ENCODE data around the gene KRT9. TPM values are rescaled to one million over a fixed set of nuclear protein-coding genes. Genes with fewer than 3 reads are reported as not detected.

The KRT9 gene
- total and polyA plus RNA-seq, 12 donors = 0.14 to 2.1 (median 0.46) TPM; not detected in 8

DNA sequence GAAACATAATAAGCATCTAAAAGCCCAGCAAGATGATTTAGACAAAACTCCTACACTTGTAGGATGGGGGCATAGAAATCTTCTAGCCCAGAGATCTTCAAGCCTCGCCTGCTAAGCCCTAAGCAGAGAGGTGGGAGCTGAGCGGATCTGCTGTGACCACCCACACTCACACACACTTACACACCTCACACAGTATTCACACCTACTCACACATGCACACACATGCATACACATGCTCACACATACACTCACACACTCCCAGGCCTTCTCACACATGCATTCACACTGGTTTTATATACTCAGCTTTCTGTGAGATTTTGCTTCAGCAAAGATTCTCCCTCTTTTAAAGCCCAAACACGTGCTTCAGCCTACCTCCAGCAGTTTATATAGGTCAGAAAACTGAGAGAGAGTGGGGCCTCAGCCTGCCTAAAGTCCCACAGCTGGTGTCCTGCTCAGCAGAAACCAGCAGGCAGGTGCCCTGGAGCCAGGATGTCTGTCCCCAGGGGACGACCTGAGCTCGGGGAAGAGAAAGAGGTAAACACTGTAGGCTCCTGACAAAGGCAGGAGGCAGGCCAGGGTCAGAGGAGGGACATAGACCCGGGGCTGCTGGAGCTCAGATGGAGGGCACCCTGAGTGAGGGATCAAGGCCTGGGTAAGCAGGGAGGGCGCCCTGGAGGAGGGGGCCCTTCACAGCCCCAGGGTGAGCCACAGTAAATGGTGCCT lies 31.7 kb downstream of the KRT9 start:
- Histone ChIP-seq H3K4me1 (replicated peaks in 1 of 2) (no peaks in the 10 kb centered on the region), H3K36me3 (replicated peaks in 1 of 2) (no peaks in the 10 kb centered on the region), H3K9me3 (replicated peaks in 1 of 3) (no peaks in the 10 kb centered on the region), H3K27ac (no peak overlapping the region), H3K27me3 (no peaks in the 10 kb centered on the region), H3K4me3 (no peak overlapping the region)
- intact Hi-C loops (cut with DNase I) = no loop called here
- WGBS, 4 donors = 70 to 75% (median 72%) methylated on average over 7 of the region's 7 CpGs
- DNase-seq = no peak
- no peak for TF ChIP-seq POLR2A (IDR thresholded peaks at IDR 0.05)
- TF ChIP-seq, protein P1, sequence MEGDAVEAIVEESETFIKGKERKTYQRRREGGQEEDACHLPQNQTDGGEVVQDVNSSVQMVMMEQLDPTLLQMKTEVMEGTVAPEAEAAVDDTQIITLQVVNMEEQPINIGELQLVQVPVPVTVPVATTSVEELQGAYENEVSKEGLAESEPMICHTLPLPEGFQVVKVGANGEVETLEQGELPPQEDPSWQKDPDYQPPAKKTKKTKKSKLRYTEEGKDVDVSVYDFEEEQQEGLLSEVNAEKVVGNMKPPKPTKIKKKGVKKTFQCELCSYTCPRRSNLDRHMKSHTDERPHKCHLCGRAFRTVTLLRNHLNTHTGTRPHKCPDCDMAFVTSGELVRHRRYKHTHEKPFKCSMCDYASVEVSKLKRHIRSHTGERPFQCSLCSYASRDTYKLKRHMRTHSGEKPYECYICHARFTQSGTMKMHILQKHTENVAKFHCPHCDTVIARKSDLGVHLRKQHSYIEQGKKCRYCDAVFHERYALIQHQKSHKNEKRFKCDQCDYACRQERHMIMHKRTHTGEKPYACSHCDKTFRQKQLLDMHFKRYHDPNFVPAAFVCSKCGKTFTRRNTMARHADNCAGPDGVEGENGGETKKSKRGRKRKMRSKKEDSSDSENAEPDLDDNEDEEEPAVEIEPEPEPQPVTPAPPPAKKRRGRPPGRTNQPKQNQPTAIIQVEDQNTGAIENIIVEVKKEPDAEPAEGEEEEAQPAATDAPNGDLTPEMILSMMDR (IDR thresholded peaks at IDR 0.05) = no peak

DNA sequence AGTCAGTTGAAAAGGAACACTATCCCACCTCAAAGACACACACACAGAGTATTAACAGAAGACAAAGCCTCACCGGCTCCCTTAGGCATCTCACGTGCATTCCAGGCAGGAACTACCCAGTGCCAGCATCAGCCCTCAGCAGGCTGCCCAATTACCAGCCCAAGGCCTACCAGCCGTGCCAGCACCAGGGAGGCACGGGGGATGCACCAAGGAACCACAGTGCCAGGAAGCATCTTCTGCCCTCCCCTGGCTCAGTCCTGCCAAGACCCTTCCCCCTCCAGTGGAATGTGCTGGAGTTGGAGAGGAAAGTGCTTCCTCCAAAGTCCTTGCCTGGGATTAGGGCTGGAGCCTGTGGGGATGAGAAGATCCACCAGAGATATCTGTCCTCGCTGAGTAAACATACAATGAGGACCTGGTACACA lies 32.8 kb downstream of the KRT9 start:
- WGBS, 4 donors = 86 to 92% (median 91%) methylated on average over 3 to 5 of the region's 5 CpGs
- Histone ChIP-seq H3K9me3 (replicated peaks in 1 of 3) (no peaks in the 10 kb centered on the region), H3K4me1 (replicated peaks in 1 of 2) (no peaks in the 10 kb centered on the region), H3K27me3 (no peaks in the 10 kb centered on the region), H3K36me3 (replicated peaks in 1 of 2) (no peaks in the 10 kb centered on the region), H3K27ac (no peak overlapping the region), H3K4me3 (no peak overlapping the region)
- intact Hi-C loops (cut with DNase I) = no loop called here
- DNase-seq = no peak
- TF ChIP-seq, protein P1 (IDR thresholded peaks at IDR 0.05) = no peak
- no peak for TF ChIP-seq POLR2A (IDR thresholded peaks at IDR 0.05)

DNA sequence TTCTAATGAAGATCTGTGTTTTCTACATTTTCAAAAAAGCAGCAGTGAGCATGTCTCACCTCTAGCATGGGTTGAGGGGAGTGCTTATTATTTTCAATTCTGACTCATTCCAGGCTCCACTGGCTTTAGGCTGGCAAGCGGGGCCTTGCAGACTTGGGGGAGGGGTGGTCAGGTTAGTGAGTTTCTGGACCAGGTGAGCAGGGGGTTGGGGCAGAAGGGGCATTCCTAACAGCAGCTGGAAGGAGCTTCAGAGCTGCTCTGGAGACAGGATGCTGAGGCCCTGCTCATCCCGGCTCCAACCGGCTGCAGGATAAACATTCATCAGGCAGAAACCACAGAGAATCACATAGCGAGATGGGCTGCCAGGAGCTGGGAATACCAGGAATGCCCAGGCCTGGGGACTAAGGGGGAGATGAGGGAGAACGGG lies 33.3 kb downstream of the KRT9 start:
- Histone ChIP-seq H3K27me3 (no peaks in the 10 kb centered on the region), H3K4me1 (replicated peaks in 1 of 2) (no peaks in the 10 kb centered on the region), H3K9me3 (replicated peaks in 1 of 3) (no peaks in the 10 kb centered on the region), H3K36me3 (replicated peaks in 1 of 2) (no peaks in the 10 kb centered on the region), H3K27ac (no peak overlapping the region), H3K4me3 (no peak overlapping the region)
- intact Hi-C loops (cut with DNase I) = no loop called here
- TF ChIP-seq, protein P1 (IDR thresholded peaks at IDR 0.05) = no peak
- no peak for TF ChIP-seq POLR2A (IDR thresholded peaks at IDR 0.05)
- WGBS, 4 donors = 73 to 85% (median 77%) methylated on average over 4 to 5 of the region's 5 CpGs
- DNase-seq = no peak

DNA sequence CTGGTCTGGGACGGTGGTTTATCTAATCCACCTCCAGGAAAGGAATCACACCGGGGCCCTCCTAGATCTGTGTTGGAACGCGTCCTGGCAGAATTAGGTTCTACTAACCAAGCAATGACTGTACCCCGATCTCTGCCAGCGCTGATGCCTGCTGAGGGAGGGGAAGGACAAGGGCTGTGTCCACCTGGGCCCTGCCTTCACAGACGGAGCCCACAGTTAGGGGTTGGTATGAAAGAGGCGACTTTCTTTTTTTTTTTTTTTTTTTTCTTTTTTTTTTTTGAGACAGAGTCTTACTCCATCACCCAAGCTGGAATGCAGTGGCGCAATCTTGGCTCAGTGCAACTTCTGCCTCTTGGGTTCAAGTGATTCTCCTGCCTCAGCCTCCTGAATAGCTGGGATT lies 33.9 kb downstream of the KRT9 start:
- no peak for DNase-seq
- Histone ChIP-seq H3K4me3 (no peak overlapping the region), H3K27ac (no peak overlapping the region), H3K27me3 (no peaks in the 10 kb centered on the region), H3K4me1 (replicated peaks in 1 of 2) (no peaks in the 10 kb centered on the region), H3K9me3 (replicated peaks in 1 of 3) (no peaks in the 10 kb centered on the region), H3K36me3 (replicated peaks in 1 of 2) (no peaks in the 10 kb centered on the region)
- intact Hi-C loops (cut with DNase I) = no loop called here
- TF ChIP-seq, protein P1 (IDR thresholded peaks at IDR 0.05) = no peak
- TF ChIP-seq POLR2A (IDR thresholded peaks at IDR 0.05) = no peak
- 89 to 99% (median 92%) methylated on average over 8 to 9 of the region's 9 CpGs for WGBS, 4 donors

Measured in adrenal gland (tissue), 12 donors.